IPS-NIHi11 (cell line): ENCODE data around the gene DGKD.

Experiments
- DNase-seq: peaks from one replicate; pipeline ENCODE4 v3.0.0; 2012; ENCODE audit warnings: mixed read lengths, low spot score

The DGKD gene

GRCh38 chr2:233336541-233336940, 17.8 kb upstream of the DGKD start:
- no peak for DNase-seq

DNA sequence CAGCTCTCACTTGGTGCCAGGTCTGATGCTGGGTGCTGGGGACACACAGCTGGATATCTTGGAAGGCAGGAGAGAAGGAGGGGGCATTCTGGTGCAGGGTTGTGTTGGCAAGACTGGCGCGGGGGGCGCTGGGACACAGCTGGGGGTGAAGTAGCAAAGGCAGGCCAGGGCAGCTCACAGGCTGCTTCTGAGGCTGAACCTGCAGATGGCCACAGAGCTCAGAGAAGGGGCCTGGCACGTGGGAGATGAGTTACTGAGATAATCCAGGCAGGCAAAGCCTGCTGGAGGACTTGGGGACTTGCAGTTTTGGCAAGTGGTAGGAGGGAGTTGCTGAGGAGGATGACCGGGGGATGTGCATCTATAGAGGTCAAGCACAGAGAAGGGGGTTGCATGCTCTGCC, 16.2 kb upstream of the DGKD start:
- DNase-seq, result no peak

- no peak for DNase-seq
Observed at GRCh38 chr2:233338812-233339368, 15.4 kb upstream of the DGKD start.

- no peak for DNase-seq
Observed at GRCh38 chr2:233339427-233339826, 14.9 kb upstream of the DGKD start.

DNA sequence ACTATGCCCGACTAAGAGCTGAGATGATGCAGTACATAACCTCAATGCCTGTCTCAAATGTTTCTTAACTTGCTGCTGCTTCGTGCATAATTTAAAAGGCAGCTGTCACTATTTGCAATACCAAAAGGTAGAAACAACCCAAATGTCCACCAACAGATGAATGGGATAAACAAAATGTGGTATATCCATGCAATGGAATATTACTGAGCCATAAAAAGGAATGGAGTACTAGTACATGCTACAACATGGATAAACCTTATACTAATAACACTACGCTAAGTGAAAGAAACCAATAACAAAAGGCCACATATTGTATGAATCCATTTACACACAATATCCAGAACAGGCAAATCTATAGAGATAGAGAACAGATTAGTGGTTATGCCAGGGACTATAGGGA, 13.0 kb upstream of the DGKD start:
- DNase-seq, result no peak

DNA sequence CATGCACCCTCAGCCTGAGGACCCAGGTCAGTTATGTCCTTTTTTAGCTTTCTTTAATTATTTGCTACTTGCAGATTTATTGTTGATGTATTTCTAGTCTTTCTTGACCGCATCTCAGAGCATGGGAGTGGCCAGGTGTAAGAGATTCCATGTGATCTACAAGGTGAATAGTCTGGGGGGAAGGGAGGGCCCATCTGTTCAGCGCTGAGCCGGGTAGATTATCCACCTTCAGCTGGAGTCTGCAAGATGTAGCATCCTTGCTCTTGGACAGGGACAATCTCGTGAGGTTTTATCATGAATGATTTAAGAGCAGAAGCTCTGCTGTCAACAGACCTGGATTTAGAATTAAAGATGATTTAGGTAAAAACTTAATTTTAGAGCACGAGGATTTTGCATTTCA, 12.0 kb upstream of the DGKD start:
- DNase-seq, result no peak

DNA sequence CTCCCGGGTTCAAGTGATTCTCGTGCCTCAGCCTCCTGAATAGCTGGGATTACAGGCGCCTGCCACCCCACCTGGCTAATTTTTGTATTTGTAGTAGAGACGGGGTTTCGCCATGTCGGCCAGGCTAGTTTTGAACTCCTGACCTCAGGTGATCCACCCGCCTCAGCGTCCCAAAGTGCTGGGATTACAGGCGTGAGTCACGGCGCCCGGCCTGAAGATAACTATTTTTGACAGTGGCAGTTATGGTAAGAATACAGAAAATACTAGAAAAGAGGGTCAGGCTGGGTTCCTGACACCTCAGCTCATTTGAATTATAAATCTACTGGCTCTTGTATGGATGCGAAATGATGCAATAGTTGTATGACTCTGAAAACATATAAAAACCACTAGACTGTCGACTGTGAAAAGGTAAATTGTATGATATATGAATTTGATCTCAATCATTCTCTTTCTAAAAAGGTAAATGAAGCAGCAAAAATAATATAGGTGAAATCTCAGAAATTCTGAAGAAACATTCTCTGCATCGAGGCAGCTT, 11.1 kb upstream of the DGKD start:
- DNase-seq, result no peak

DNA sequence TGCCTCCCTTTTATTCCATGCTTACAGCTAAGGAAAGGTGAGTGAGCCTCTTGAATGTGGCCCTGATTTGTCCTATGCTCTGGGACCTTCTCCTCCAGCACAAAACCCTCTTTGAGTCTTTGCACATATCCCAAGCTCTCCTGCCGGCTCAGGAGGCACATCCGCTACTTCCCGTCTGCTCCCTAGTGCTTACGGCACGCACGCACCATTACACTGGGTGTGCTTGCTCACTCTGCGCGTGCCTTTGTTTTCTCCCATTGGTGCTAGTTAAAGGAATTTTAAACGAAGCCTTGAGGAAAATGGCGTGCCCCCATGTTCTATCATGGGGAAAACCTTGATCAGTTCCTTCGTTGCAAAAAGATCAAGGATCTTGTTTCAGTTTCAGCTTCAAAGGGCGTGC, 7.9 kb upstream of the DGKD start:
- DNase-seq, result no peak

DNA sequence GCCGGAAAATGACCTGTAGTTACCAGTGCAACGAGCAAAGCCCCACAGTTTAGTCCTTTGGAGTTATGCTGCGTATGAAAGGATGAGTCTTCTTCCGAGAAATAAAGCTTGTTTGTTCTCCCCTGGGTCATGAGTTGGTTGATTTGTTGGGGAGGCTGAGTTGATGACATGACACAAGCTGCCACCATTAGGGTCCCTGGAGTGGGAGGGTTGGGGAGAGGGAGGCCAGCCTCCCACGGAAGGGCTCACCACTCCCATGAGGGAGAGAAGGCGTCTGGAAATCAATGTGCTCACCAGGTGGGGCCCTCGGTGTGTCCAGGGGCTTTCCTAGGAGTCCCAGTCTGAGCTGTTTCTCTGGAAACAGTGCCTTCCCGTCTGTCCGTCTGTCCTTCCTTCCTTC, 7.4 kb upstream of the DGKD start:
- DNase-seq, result no peak

DNA sequence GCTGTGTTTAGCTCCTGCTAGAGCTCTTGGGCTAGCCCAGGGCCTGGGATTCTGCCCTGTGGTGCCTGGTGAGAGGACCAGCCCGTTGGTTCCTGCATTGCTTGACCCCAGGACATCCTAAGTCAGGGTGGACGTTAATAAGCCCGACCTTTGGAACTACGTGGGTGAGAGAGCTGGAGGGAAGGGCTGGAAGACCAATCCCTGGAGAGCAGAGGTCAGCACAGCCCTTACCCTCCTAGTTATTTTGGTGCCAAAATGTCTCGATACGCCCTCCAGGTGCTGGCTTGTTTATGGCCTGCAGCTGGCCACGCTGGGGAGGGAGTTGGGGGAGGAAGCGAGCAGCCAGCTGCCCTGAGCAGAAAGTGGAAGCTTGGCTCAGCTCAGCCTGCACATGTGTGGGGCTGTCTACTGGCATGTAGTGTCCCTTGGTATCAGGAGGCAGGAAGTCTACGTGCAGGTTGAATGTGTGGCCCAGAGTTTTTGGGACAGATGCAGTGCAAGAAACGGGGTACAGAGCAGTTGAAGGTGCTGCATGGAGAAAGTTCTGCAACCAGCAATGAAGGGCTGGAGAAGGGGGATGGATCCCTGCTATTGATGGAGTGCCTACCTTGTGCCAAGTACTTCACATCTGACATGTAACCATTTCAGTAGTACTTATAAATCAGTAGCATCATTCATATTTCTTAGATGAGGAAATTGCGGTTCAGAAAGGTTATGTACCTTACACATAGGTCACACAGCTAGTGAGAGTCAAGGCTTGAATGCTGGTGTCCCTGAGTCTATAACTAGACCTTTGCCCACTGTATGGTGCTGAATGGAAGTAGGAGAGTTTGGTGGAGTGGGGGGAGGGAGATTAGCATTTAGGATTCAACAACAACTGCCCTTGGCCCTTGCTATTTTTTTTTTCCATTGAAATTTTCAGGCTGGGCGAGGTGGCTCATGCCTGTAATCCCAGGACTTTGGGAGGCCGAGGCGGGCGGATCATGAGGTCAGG, 5.0 kb upstream of the DGKD start:
- DNase-seq, result no peak

DNA sequence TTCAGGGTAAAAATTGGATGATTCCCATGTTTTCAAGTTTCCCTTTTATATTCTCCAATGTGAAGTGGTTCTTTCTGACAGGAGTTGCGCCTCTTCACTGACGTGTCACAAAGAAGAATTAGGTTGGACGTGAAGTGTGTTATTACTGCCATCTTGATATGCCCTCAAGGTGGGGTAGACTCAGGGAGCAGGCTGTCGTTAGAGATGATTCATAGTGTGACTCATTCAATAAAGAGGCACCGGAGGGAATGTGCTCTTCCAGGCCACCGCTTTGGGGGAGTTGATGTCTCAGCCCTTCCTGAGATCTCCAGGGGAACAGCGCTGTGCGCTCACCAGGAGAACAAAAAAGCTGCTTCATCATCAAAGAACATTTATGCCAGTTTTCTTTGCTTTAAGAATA, 3.6 kb upstream of the DGKD start:
- DNase-seq, result no peak

DNA sequence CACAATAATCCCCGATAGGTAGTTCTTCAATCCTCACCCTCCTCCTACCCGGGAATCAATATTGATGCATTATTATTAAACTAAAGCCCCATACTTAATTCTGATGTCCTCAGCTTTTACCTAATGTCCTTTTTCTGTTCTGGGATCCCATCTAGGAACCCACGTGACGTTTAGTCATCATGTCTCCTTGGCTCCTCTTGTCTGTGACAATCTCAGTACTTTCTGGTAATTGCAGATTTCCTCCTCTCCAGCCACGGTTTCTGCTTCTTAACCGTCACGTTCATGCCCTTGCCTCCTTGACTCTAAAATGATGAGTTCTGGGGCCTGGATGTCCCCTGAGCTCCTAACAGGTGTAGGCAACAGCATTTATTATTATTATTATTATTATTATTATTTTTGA, 2.9 kb upstream of the DGKD start:
- DNase-seq, result no peak

- DNase-seq, result no peak
Observed at GRCh38 chr2:233352141-233352842, 2.0 kb upstream of the DGKD start.

DNA sequence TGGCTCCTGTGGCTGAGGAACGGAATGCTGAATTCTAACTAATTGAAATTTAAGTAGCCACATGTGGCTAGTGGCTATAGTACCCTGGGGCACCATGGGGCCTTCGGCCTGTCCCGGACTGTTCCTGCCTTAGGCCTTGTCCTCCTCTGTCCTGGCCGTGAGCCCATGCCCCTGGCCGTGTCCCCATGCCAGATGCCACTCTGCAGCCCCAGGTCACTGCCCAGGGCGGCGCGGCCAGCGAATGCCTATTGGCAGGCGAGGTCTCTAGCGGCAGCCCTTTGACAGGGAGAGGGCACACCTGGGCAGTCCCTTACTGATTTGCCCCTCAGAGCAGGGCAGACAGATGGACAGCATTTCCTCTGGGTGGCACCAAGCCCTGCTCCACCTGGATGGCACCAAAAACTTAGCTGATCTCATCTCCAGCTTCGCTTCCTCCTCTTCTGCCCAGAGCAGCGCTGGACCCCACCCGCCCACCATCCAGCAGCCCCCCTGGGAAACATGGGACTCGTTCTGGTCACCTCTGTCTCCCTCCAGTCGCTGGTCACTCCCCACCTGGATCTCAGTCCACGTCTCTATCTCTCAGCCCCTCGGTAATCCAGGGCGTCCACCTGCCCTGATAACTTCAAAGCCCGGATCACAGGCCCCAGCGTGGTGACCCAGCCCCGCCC, 1.1 kb upstream of the DGKD start:
- no peak for DNase-seq

DNA sequence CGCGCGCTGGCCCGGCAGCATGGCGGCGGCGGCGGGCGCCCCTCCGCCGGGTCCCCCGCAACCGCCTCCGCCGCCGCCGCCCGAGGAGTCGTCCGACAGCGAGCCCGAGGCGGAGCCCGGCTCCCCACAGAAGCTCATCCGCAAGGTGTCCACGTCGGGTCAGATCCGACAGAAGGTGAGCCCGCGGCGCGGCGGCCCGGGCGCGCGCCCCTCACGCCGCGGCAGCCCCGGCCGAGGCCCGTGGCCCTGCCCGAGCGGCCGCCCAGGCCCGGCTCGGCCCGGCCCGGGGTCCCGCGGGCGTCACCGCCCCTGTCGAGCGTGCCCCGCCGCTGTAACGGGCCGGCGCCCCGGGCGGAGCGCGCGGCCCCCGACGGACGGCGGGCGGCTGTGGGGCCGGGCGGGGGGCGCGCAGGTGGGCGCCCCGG, 218 bp downstream of the DGKD start:
- no peak for DNase-seq

- DNase-seq, result peak; percentile 41
Observed at GRCh38 chr2:233354971-233355574, 779 bp downstream of the DGKD start.

DNA sequence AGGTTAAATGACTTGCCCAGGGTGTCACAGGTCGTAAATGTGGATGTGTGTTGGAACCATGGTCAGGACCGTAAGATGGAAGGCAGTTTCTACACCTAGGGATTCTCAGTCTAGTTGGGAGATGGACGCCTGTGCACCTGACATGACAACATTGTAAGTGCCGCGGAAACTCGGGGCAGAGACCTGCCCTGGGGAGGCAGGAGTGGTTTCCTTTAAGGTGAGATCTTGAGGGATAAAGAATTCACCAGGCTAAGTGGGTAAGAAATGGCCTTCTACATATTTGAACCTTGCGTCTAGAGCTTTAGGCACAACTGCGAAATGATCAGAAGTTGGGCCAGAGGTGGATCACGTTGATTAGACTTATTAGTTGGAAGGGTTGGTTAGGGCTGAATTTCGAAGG, 1.6 kb downstream of the DGKD start:
- no peak for DNase-seq

GRCh38 chr2:233356546-233357308, 2.4 kb downstream of the DGKD start:
- DNase-seq, result no peak

DNA sequence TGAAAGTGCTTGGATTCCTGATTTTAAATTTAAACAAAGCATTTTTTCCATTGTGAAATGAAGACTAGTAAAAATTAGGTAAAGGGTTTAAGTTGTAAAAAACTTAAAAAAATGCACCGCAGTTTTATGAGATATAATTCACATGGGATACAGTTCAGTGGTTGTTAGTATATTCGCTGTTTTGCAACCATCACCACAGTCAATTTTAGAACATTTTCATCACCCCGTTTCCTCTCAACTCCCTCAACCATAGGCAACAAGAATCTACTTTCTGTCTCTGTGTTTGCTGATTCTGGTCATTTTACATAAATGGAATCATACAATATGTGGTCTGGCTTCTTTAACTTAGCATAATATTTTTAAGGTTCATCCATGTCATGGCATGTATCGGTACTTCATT, 4.0 kb downstream of the DGKD start:
- DNase-seq, result no peak

DNA sequence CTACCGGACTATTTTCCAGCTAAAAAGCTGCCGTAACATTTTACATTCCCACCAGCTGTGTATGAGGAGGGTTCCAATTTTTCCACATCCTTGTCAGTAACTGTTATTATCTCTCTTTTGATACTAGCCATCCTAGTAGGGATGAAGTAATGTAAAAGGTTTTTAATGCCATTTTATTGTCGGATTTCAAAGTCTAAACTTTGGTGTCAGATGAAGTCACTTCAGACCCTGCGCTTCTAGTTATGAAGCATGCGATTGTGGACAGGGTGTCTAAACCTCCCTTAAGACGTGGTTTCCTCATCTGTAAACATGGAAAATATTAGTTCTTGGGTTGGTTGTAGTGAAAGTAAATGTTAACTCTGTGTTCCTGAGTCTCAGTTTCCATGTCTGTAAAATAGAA, 4.7 kb downstream of the DGKD start:
- no peak for DNase-seq

DNA sequence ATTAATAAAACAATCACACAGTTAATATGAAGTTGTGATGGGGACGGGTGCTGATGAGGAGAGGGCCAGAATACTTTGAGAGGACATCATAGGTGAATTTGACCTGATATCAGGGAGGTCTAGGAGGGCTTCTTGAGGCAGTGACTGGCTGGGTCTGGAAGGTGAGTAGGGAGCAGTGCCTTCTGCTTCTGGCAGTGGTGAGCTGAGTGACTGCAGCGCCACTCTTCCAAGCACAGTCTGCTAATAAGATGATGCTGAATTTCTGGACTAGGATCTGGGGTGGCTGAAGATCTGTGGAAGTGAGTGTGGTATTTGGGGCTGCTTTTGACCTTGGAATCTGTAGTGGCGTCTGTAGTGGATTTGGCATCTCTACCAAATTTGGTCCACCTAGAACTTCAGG, 5.5 kb downstream of the DGKD start:
- DNase-seq, result no peak
